ENCODE measurements around the gene KIRREL3.

- TF ChIP-seq CTCF (IDR thresholded peaks at IDR 0.05): no peak
- TF ChIP-seq POLR2A (IDR thresholded peaks at IDR 0.05): no peak
Observed at GRCh38 chr11:126444072-126444471, 556.5 kb downstream of the KIRREL3 start.

All from ovary (tissue), 3 donors.